Effector memory CD4-positive, alpha-beta T cell (primary cell): ENCODE data around the gene AATK.

Source experiments
- DNase-seq, 3 donors: peaks; one replicate each; pipeline ENCODE4 v3.0.0-alpha.2; 2020
- H3K27ac ChIP-seq: 2 replicates; pipeline ENCODE4 v1.7.0; 2013; ENCODE audit warnings: mild to moderate bottlenecking, low read length, moderate library complexity; ENCODE audit not compliant: insufficient read depth, poor library complexity, severe bottlenecking
- H3K27me3 ChIP-seq: replicated peaks from 2 replicates; pipeline ENCODE4 v1.7.0; 2013; ENCODE audit warnings: mild to moderate bottlenecking, low read length; ENCODE audit not compliant: insufficient read depth, control insufficient read depth, poor library complexity, severe bottlenecking
- H3K36me3 ChIP-seq: 2 replicates; pipeline ENCODE4 v1.7.0; 2013; ENCODE audit warnings: mild to moderate bottlenecking, low read length, moderate library complexity; ENCODE audit not compliant: control insufficient read depth, insufficient read depth
- H3K4me1 ChIP-seq: 2 replicates; pipeline ENCODE4 v1.7.0; 2013; ENCODE audit warnings: low read length, mild to moderate bottlenecking; ENCODE audit not compliant: control insufficient read depth, insufficient read depth, poor library complexity, severe bottlenecking
- H3K4me3 ChIP-seq: 2 replicates; pipeline ENCODE4 v1.7.0; 2013; ENCODE audit warnings: low read length, low read depth, mild to moderate bottlenecking; ENCODE audit not compliant: insufficient read depth, poor library complexity, severe bottlenecking
- H3K9me3 ChIP-seq: 2 replicates; pipeline ENCODE4 v1.7.0; 2013; ENCODE audit warnings: mild to moderate bottlenecking, low read length, moderate library complexity; ENCODE audit not compliant: control insufficient read depth

AATK gene

DNA sequence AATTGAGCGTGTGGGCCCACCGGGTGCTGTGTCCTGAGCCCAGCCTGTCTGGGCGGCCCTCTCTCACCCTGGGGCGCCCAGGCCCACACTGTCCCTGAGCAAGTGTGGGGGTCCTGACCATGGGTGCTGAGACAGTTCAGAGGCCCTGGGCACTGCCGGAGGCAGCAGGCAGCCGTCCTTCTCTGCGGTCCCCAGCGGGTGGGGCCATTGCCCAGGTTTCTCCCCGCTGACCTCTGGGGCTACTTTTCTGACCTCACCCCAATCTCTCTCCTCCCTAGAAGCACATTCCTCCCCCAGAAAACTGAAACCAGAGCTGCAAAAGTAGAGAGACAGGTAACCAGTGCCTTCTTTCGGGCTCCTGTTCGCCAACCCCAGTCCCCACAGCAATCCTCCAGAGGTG is 36.7 kb downstream of the AATK start:
- H3K27ac ChIP-seq = no peak overlapping the region
- no peak overlapping the region for H3K4me3 ChIP-seq
- H3K4me1 ChIP-seq = no peaks in the 10 kb centered on the region
- no peaks in the 10 kb centered on the region for H3K27me3 ChIP-seq
- no peaks in the 10 kb centered on the region for H3K36me3 ChIP-seq
- no peak for DNase-seq
- H3K9me3 ChIP-seq = no peaks in the 10 kb centered on the region

DNA sequence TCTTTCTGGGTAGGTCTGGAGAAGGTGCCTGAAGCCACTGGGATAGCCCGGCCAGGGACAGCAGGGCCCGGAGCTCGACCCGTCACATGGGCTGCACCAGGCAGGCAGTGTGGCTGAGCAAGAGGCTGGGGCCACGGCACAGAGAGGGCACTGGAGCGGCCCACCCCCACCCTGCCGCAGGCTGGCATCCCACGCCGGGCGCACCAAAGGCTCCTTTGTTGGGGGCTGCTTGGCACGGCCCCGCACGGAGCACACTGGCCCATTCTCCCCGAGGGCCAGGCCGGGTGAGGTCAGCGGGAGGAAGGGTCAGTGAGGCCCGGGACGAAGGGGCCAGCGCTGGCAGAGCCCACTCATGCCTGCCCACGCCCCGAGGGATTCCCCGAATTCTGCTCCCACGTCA is 37.2 kb downstream of the AATK start:
- no peaks in the 10 kb centered on the region for H3K27me3 ChIP-seq
- no peaks in the 10 kb centered on the region for H3K4me1 ChIP-seq
- no peaks in the 10 kb centered on the region for H3K9me3 ChIP-seq
- H3K36me3 ChIP-seq = no peaks in the 10 kb centered on the region
- no peak overlapping the region for H3K27ac ChIP-seq
- no peak for DNase-seq
- H3K4me3 ChIP-seq = no peak overlapping the region

DNA sequence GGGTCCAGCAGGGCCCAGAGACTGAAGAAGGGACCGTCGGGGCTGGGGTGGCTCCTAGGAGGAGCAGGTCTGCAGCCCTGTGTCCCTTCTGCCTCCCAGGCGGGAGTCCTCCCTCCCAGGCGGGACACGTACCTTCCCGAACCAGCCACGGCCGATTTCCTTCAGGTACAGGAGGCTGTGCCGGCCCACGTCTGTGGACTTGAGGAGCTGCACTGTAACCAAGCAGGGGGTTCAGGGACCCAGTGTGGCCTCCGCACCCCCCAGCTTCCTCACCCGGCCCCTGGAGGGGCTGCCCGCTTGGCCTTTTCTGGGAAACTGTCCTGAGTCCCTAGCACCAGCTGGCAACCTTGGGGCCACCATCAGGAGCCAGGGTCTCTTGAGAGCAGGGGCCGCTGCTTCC is 37.7 kb downstream of the AATK start:
- DNase-seq = no peak
- H3K9me3 ChIP-seq = no peaks in the 10 kb centered on the region
- no peak overlapping the region for H3K4me3 ChIP-seq
- H3K27ac ChIP-seq = no peak overlapping the region
- no peaks in the 10 kb centered on the region for H3K27me3 ChIP-seq
- no peaks in the 10 kb centered on the region for H3K36me3 ChIP-seq
- H3K4me1 ChIP-seq = no peaks in the 10 kb centered on the region

DNA sequence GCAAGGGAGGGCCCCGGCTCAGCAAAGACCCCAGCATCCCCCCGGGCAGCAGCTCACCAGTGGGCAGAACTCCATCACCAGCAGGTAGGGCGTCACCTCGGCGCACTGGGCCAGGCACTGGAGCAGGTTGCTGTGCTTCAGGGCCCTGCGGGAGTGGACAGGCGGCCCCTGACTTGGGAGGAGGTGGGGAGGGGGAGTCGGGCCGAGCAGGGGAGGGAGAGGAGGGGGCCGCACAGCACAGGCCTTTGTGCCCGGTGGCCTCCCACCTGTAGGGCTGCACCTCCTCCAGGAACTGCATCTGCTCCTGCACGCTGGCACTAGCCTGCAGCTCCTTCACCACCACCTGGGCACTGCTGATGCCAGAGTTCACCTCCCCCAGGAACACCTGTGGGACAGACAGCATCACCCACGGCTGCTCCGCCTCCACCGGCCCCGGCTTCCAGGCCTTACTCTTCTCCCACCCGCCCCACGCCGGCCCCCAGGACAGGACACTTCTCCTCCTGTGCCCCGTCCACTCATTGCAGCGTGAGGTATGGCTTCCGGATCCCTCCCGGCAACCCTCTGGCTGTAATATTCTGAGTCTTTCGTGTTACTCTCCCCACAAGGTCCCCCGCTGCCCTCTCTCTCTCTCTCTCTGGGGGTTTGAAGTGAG is 38.4 kb downstream of the AATK start:
- H3K36me3 ChIP-seq = no peaks in the 10 kb centered on the region
- no peaks in the 10 kb centered on the region for H3K9me3 ChIP-seq
- H3K4me1 ChIP-seq = no peaks in the 10 kb centered on the region
- H3K4me3 ChIP-seq = no peak overlapping the region
- DNase-seq = no peak
- no peaks in the 10 kb centered on the region for H3K27me3 ChIP-seq
- H3K27ac ChIP-seq = no peak overlapping the region

DNA sequence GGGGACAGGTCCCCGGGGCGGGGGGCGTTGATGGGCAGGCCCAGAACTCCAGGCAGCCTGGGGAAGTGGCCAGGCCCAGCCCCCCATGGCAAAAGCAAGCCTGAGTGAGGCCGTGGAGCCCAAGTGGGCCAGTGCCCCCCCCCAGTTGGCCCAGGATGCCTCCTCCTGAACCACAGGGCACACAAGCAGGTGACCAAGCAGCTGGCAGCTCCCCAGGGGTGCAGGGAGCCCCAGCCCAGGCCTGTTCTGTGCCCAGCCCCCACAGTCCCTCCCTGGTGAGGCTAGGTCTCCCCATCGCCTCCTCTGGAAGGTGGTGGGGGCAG is 38.9 kb downstream of the AATK start:
- Histone ChIP-seq H3K27ac (no peak overlapping the region), H3K36me3 (no peaks in the 10 kb centered on the region), H3K4me3 (no peak overlapping the region), H3K27me3 (no peaks in the 10 kb centered on the region), H3K4me1 (no peaks in the 10 kb centered on the region), H3K9me3 (no peaks in the 10 kb centered on the region)
- no peak for DNase-seq

DNA sequence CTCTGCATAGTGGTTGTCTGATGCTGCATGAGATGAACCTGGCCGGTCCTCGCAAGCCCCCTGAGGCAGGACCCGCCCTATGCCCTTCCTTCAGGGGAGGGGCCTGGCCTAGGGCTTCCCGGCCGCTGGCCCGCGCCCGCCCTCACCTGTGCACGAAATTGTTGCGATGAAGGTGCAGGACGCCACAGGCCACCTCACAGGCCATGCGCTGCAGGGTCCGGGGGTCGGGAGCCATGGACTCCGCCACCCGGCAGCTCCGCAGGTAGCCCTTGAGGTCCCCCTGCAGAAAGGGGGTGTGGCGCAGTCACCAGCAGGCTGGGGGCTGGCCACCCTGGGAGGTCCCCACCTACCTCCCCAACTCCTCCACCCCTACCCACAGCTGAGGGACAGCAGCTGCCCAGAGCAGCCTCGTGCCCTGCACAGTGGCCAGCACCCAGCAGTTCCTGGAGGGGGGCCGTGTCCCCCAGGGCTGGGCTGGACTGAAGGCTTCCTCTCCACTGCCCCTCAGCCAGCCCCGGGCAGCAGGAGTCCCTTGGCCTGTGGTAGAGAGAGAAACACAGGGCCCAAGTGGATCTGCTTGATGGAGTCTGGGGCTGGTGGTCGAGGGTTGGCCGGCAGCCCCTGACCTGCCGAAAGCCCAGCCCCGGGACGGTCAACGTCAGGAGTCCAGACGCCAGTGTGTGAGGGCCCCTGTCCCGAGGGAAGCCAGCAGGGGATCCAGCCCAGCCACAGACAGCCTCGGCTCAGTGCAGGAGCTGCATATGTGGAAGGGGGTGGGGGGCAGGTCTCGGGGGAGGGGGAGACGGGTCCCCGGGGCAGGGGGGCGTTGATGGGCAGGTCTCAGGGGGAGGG is 39.5 kb downstream of the AATK start:
- Histone ChIP-seq H3K9me3 (no peaks in the 10 kb centered on the region), H3K27me3 (no peaks in the 10 kb centered on the region), H3K27ac (no peak overlapping the region), H3K36me3 (no peaks in the 10 kb centered on the region), H3K4me1 (no peaks in the 10 kb centered on the region), H3K4me3 (no peak overlapping the region)
- no peak for DNase-seq

DNA sequence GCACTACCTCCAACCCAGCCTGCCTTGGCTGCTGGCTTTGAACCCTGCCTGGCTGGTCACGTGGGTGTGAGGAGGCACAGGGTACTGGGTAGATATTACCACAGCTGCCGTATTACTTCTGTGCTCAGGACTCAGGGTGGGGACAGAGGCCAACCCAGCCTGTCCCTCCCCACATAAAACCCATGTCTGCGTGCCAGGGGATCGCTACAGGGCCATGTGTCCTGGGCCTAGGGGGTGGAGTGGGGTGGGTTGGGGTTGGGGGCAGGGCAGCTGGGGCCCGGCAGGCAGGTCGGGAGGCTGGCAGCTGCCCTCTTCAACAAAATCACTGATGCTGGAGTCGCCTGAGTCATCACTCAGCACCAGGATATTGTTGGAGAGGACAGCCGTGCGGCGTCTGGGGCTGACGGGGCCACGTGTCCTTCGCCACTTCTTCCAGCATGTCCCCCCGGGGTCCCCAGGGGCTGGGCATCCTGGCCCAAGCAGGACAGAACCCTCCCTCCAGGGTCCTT is 40.4 kb downstream of the AATK start:
- H3K4me3 ChIP-seq = no peak overlapping the region
- no peak for DNase-seq
- no peaks in the 10 kb centered on the region for H3K27me3 ChIP-seq
- no peaks in the 10 kb centered on the region for H3K36me3 ChIP-seq
- no peaks in the 10 kb centered on the region for H3K9me3 ChIP-seq
- no peak overlapping the region for H3K27ac ChIP-seq
- no peaks in the 10 kb centered on the region for H3K4me1 ChIP-seq

DNA sequence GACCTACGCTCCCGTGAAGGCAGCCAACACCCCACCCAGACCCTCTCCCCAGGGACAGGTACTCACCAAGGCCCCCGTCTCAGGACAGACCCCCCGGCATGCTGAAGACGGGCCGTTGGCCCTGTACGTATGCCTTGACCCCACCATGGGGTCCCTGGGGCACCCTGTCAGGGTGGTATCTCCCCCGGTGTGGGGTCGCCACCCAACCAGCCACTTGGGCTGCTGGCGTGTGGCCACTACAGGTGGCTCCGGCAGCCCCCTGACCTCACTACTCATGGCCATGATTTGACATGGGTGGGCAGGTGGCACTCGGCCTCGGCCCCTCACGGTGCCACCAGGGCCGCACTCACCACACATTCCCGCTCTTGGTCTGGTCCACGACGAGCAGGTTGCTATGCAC is 41.6 kb downstream of the AATK start:
- no peaks in the 10 kb centered on the region for H3K36me3 ChIP-seq
- H3K4me3 ChIP-seq = no peak overlapping the region
- no peaks in the 10 kb centered on the region for H3K9me3 ChIP-seq
- no peaks in the 10 kb centered on the region for H3K4me1 ChIP-seq
- H3K27ac ChIP-seq = no peak overlapping the region
- DNase-seq = no peak
- no peaks in the 10 kb centered on the region for H3K27me3 ChIP-seq

DNA sequence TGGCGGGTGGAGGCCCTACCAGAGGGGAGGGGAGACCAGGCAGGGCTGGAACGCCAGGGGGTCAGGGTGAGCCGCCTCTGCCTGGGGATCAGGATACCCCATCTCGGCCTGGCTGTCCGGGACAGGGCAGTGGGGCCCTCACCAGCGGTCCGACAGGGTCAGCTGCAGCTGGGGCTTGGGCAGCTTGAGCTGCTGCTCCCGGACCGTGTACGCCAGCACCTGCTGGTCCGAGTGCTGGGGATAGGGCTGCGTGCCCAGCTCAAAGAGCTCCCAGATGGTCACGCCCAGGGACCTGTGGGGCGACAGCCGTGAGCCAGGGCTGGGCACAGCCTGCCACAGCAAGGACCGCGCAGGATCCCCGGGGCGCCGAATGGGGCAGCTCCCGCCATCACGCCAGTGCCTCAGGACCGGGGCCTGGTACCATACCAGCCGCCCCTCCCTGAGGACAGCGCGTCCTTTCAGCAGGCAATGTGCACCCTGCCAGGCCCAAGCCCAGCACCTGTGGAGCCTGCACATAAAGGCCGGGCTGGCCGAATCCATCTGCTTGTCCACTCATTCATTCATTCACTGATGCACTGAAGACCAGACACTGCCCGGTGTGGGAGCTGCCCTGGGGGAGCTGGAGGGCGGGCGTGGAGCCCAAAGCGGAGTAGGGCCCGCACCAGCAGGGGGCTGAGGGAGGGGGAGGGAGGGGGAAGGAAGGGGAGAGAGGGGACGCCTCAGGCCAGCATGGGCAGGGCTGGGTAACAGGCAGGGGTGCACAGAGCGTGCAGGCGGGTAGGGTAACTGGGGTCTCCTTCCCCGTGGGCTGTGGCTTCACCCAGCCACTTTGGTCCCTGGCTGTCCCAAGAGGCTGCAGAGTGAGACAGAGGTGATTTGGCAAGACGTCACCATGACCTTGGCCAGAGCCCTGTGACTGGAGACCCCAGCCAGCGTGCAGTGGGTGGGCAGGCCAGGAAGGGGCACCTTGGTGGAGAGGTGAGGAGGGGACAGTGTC is 42.7 kb downstream of the AATK start:
- DNase-seq = no peak
- Histone ChIP-seq H3K36me3 (no peaks in the 10 kb centered on the region), H3K27me3 (no peaks in the 10 kb centered on the region), H3K4me1 (peaks cover 4% of the 10 kb centered on the region), H3K4me3 (no peak overlapping the region), H3K9me3 (no peaks in the 10 kb centered on the region), H3K27ac (no peak overlapping the region)
